HG02759 (cell line): ENCODE measurements around the gene SULT1E1.
A peak's percentile ranks its signal among the peaks of the same experiment; 100 is the strongest.
"Not testable (repeated sequence)": the region's sequence is repeated elsewhere in the genome, so short reads cannot be mapped to it uniquely, and the experiment has no call there.

ENCODE experiments used
- ATAC-seq: cut with Tn5 transposase; IDR thresholded peaks from one replicate; pipeline ENCODE4 v1.9.1; 2021; ENCODE audit warnings: mild to moderate bottlenecking, moderate library complexity; ENCODE audit not compliant: unreplicated experiment

Gene SULT1E1

DNA sequence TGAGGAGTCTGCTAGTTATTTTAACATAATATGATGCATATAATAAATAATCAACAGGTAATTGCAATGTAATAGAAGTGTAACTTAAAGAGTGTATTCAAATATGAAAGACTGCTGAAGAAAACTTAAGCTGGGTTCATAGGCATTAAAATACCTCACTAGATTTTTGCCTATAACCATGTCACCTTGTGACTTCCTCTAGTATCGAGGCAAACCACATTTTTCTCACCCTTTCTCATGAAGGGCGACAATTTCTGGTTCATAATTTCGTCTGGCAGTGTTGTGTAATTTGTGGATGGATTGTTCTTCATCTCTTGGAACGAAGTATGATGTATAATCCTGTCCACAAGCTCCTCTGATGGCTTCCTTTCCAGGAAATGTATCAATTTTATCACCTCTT, 16.0 kb downstream of the SULT1E1 start:
- peak; percentile 59 for ATAC-seq

- no peak for ATAC-seq
Measured at GRCh38 chr4:69843301-69843700, 16.6 kb downstream of the SULT1E1 start.

GRCh38 chr4:69838977-69839376, 21.0 kb downstream of the SULT1E1 start:
- ATAC-seq, result no peak

- no peak for ATAC-seq
Measured at GRCh38 chr4:69836287-69836686, 23.7 kb downstream of the SULT1E1 start.

DNA sequence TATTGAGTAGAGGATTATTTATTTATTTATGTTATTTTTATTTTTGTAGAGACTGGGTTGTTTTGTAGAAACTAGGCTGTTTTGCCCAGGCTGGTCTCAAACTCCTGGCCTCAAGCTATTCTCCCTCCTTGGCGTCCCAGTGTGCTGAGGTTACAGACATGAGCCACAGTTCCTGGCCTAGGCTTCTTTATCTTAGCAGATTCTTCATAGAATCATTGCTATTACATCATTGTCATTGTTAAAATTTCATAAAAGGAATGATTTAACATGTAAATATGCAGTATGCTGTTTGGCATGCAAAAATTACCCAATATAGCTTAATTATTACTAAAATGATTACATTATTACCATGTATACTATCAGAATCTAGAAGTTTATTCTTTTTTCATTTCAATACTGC, 24.2 kb downstream of the SULT1E1 start:
- ATAC-seq, result no peak

GRCh38 chr4:69833251-69833650, 26.7 kb downstream of the SULT1E1 start:
- no peak for ATAC-seq

DNA sequence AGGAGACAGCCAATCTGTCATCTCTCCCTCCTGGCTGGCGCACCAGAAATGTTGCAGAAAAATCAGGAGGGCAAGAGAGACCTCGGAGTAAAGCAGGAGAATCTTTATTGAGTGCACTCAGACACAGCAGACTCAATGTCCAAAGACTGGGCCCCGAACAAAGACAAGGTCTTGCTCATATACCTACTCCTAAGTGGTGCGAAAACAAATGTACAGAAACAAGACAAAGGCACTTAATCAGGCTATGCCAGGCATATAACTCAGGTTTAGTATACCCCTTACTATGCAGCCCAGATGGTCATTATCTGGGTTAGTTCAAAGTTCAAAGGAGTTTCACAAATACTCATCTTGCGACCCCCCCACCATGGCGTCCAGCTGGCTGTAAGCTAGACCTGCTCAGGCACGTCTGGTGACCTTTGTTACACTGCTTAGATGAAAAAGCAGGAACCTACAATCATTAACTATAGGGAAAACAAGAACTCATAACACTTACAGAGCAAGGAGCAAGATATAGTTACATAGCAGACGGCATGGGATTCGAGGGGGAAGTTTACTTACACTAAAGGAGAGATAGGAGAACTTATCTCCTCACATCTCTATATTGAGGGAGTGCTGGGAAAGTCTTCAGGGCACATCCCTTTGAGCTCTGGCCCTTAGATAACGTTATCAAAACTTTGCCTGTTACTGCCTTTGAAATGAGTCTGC, 27.5 kb downstream of the SULT1E1 start:
- peak; percentile 57 for ATAC-seq

DNA sequence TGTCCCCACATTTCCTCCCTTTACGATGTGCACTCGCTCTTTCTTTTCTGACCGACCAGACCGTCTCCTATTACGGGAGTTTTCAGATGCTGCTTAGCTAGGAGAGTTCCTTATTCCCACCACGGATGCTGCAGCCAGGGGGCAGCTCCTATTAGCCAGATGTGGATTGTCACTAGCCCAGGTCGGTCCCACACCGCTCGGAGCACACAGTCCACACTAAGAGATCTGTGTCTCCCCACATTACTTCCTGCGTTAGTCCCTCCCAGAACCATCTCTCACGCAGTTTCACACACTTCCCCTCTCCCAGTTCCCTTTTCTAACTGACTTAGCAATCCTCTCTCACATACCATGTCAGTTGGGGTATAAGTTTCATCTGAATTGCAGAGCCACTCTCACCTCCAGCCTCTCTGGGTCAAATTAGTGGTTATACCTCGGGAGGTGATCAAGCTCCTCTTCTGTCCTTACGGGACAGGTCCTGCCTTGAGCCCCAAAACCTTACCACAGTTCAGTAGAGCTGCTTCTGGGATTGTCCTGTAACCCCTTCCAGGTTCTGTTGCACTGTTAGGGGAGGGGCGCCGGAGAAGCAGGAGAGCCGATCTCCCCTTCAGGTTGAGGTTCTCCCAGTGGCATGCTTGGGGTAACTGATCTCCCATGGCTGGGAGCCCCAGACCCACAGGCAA, 28.2 kb downstream of the SULT1E1 start:
- peak; percentile 91 for ATAC-seq

DNA sequence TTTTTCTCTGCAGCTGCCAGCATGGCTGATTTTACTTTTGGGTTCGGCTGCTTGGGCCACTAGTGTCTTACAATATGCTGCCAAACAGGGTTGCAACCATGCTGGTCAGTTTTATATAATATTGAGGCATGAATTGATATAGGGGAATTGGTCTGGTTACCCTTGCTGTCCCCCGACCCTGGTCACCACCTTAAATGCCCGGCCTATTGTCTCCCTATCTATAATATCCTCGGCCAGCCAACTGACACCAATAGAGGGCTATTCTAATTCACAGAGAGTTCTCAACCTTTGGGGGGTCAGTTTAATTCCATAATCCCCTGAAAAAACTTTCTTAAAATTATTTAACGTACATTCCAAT, 28.7 kb downstream of the SULT1E1 start:
- no peak for ATAC-seq

- peak; percentile 22 for ATAC-seq
Measured at GRCh38 chr4:69830560-69831269, 29.2 kb downstream of the SULT1E1 start.

DNA sequence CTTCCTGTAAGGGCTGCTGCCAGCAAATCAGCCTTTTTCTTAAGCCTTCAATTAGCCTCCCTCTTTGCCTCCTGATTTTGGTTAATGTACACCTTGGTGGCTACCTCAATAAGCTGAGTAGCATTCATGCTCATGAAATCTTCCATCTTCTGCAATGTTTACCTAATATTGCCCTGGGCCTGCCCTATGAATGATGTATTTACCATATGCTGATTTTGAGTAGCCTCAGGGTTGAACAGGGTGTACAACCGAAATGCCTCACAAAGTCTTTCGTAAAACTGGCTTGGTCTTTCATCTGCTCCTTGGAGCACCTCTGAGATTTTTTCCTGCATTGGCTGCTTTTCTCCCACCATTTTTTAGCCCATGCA, 29.8 kb downstream of the SULT1E1 start:
- no peak for ATAC-seq

- no peak for ATAC-seq
Measured at GRCh38 chr4:69829678-69830077, 30.3 kb downstream of the SULT1E1 start.

GRCh38 chr4:69828828-69829227, 31.1 kb downstream of the SULT1E1 start:
- no peak for ATAC-seq

- not testable (repeated sequence) for ATAC-seq
Measured at GRCh38 chr4:69825056-69825455, 34.9 kb downstream of the SULT1E1 start.

DNA sequence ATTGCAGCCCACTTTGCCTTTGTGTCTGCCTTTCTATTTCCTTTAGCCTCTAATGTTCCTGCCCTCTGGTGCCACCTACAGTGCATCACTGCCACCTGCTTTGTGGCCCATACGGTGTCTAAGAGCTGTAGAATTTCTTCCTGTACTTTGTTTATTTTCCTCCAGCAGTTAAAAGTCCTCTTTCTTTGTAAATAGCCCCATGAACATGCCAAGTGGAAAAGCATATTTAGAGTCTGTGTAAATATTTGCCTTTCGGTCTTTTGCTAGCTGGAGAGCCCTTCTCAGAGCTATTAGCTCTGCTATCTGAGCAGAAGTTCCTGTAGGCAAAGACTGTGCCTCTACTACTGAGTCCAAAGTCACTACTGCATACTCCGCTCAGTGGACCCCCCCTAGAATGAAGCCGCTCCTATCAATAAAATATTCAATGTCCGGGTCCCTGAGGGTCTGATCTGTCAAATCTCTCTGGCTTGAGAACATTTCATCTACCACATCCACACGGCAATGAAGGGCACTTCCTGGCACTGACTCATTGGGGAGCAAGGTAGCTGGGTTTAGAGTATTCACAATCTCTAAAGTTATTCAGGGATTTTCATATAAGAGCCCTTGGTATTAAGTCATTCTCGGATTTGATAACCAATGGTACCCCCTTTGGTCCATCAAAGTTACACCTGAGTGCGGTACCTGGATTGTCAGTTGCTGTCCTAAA, 36.3 kb downstream of the SULT1E1 start:
- peak; percentile 97 for ATAC-seq

GRCh38 chr4:69823048-69823447, 36.9 kb downstream of the SULT1E1 start:
- ATAC-seq, result peak; percentile 10

GRCh38 chr4:69822198-69822597, 37.7 kb downstream of the SULT1E1 start:
- ATAC-seq, result no peak

- ATAC-seq, result no peak
Measured at GRCh38 chr4:69818060-69818639, 41.8 kb downstream of the SULT1E1 start.

DNA sequence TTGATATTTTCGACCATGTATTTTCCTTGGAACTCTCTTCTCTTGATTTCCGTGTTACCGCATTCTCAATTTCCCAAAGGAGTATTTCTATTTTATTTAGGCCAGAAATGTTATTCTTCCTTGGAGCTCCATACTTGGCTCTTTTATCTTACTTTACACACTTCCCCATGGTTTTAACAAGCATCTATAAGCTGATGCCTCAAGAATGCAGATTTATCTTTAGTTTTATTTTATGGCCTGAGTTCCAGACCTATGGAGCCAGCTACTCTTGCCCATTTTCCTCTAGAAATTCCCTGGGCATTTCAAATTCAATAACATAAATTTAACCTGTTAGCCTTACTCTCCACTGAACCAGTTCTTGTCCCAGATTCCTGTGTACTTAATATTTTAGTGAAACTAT, 43.7 kb downstream of the SULT1E1 start:
- no peak for ATAC-seq

GRCh38 chr4:69813628-69814027, 46.3 kb downstream of the SULT1E1 start:
- no peak for ATAC-seq

- no peak for ATAC-seq
Measured at GRCh38 chr4:69811166-69811565, 48.8 kb downstream of the SULT1E1 start.
